ENCODE data around the gene PSMD1.

The PSMD1 gene

GRCh38 chr2:231036131-231036530, 20.5 kb upstream of the PSMD1 start:
- no peak for DNase-seq

- DNase-seq = no peak
Observed at GRCh38 chr2:231036578-231037106, 20.0 kb upstream of the PSMD1 start.

GRCh38 chr2:231037202-231037730, 19.4 kb upstream of the PSMD1 start, which contains the start of gene C2orf72:
Gene C2orf72 (plus strand): TSS chr2:231037523. CDS start chr2:231037566, 43 bp downstream.
- DNase-seq = no peak

- no peak for DNase-seq
Observed at GRCh38 chr2:231037731-231038482, 18.8 kb upstream of the PSMD1 start.

- DNase-seq = no peak
Observed at GRCh38 chr2:231038483-231039293, 18.0 kb upstream of the PSMD1 start.

GRCh38 chr2:231039294-231039664, 17.4 kb upstream of the PSMD1 start:
- no peak for DNase-seq

GRCh38 chr2:231039821-231040364, 16.8 kb upstream of the PSMD1 start:
- DNase-seq = no peak

- no peak for DNase-seq
Observed at GRCh38 chr2:231041061-231041689, 15.5 kb upstream of the PSMD1 start.

GRCh38 chr2:231043796-231044195, 12.9 kb upstream of the PSMD1 start:
- no peak for DNase-seq

- DNase-seq = no peak
Observed at GRCh38 chr2:231046916-231047273, 9.8 kb upstream of the PSMD1 start.

- DNase-seq = no peak
Observed at GRCh38 chr2:231047274-231047922, 9.3 kb upstream of the PSMD1 start.

GRCh38 chr2:231047923-231048915, 8.4 kb upstream of the PSMD1 start:
- DNase-seq = no peak

GRCh38 chr2:231049286-231050017, 7.2 kb upstream of the PSMD1 start:
- no peak for DNase-seq

GRCh38 chr2:231050018-231050901, 6.4 kb upstream of the PSMD1 start:
- DNase-seq = no peak

- DNase-seq = no peak
Observed at GRCh38 chr2:231051116-231051515, 5.6 kb upstream of the PSMD1 start.

- DNase-seq = peak; percentile 20 to 86
Observed at GRCh38 chr2:231052494-231053451, 3.9 kb upstream of the PSMD1 start.

- no peak for DNase-seq
Observed at GRCh38 chr2:231053846-231054245, 2.8 kb upstream of the PSMD1 start.

- DNase-seq = no peak
Observed at GRCh38 chr2:231057590-231057989, 923 bp downstream of the PSMD1 start.

All from NCI-H446 (cell line).